Type B pancreatic cell (in vitro differentiated cells): Measurements from ENCODE around the gene CYP2A6. TPM values are rescaled to one million over a fixed set of nuclear protein-coding genes. Genes with fewer than 3 reads are reported as not detected.
A peak's percentile ranks its signal among the peaks of the same experiment; 100 is the strongest.
"Not testable (repeated sequence)": the region's sequence is repeated elsewhere in the genome, so short reads cannot be mapped to it uniquely, and the experiment has no call there.

Experiments
- DNase-seq: peaks from one replicate; pipeline ENCODE4 v3.0.0; 2021; ENCODE audit warnings: mixed read lengths; ENCODE audit not compliant: unreplicated experiment; ENCODE audit errors: extremely low spot score
- H3K27ac Mint-ChIP-seq: 2 replicates; pipeline ENCODE4 v1.8.0; 2021; ENCODE audit warnings: mild to moderate bottlenecking, mixed read lengths
- H3K27me3 Mint-ChIP-seq: 2 replicates; pipeline ENCODE4 v1.8.0; 2021; ENCODE audit warnings: mixed read lengths
- H3K36me3 Mint-ChIP-seq: 2 replicates; pipeline ENCODE4 v1.8.0; 2021; ENCODE audit warnings: mixed read lengths
- H3K4me1 Mint-ChIP-seq: one replicate; pipeline ENCODE4 v1.8.0; 2021; ENCODE audit warnings: mixed read lengths; ENCODE audit not compliant: unreplicated experiment
- H3K4me3 Mint-ChIP-seq: 2 replicates; pipeline ENCODE4 v1.8.0; 2021; ENCODE audit warnings: mild to moderate bottlenecking, mixed read lengths
- H3K9me3 Mint-ChIP-seq: 2 replicates; pipeline ENCODE4 v1.8.0; 2021; ENCODE audit warnings: mixed read lengths
- total RNA-seq: library from RNA; stranded (reverse); gene quantifications from 2 replicates; pipeline ENCODE4 v1.2.1, GENCODE V29; 2021; ENCODE audit warnings: low replicate concordance
- TF ChIP-seq, protein P1 (sequence below): fragments of 200-600 bp; sonication (generic); conservative IDR thresholded peaks from 2 replicates; pipeline ENCODE4 v1.5.0; 2021; ENCODE audit warnings: antibody characterized with exemption, mild to moderate bottlenecking

Gene CYP2A6
- total RNA-seq, 1 donor from 2014 or later: not detected

- DNase-seq: no peak
- H3K27me3 Mint-ChIP-seq: peaks cover 23% of the 10 kb centered on the region
- H3K4me3 Mint-ChIP-seq: no peak overlapping the region
- H3K27ac Mint-ChIP-seq: no peak overlapping the region
- no peaks in the 10 kb centered on the region for H3K36me3 Mint-ChIP-seq
- TF ChIP-seq, protein P1, sequence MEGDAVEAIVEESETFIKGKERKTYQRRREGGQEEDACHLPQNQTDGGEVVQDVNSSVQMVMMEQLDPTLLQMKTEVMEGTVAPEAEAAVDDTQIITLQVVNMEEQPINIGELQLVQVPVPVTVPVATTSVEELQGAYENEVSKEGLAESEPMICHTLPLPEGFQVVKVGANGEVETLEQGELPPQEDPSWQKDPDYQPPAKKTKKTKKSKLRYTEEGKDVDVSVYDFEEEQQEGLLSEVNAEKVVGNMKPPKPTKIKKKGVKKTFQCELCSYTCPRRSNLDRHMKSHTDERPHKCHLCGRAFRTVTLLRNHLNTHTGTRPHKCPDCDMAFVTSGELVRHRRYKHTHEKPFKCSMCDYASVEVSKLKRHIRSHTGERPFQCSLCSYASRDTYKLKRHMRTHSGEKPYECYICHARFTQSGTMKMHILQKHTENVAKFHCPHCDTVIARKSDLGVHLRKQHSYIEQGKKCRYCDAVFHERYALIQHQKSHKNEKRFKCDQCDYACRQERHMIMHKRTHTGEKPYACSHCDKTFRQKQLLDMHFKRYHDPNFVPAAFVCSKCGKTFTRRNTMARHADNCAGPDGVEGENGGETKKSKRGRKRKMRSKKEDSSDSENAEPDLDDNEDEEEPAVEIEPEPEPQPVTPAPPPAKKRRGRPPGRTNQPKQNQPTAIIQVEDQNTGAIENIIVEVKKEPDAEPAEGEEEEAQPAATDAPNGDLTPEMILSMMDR: no peak
- H3K4me1 Mint-ChIP-seq: peaks cover 3% of the 10 kb centered on the region
- no peaks in the 10 kb centered on the region for H3K9me3 Mint-ChIP-seq
Measured at GRCh38 chr19:40836754-40837429, 13.4 kb downstream of the CYP2A6 start.

DNA sequence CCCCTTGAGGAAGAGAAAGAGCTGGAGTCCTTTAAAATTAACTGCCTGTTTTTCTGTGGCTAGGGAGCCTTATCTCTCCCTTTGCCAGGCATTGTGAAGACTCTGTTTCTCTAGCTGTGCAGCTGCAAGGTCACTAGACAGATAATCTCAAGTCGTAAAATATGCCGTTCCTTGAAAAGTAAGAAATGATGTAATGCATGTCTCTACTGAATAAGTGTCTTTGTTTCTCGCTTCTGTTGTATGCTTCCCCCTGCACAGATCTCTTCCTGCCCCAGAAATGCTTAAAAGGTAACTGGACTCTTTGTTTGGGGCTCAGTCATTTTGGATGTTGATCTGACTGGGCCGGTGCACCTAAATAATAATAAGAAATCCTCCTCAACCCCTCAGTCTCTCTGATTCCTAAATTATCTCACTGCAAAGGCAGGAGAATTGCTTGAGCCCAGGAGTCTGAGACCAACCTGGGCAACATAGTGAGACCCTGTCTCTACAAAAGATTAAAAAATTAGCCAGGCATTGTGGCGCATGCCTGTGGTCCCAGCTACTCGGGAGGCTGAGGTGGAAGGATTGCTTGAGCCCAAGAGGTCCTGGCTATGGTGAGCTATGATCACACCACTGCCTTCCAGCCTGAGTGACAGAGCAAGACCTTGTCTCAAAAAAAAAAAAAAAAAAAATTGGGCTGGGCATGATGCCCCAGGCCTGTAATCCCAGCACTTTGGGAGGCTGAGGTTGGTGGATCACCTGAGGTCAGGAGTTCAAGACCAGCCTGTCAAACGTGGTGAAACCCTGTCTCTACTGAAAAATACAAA, 16.3 kb downstream of the CYP2A6 start:
- not testable (repeated sequence) for H3K9me3 Mint-ChIP-seq, H3K4me1 Mint-ChIP-seq, DNase-seq, H3K4me3 Mint-ChIP-seq, H3K36me3 Mint-ChIP-seq, H3K27me3 Mint-ChIP-seq
- peak overlapping the region; percentile 67 for H3K27ac Mint-ChIP-seq

DNA sequence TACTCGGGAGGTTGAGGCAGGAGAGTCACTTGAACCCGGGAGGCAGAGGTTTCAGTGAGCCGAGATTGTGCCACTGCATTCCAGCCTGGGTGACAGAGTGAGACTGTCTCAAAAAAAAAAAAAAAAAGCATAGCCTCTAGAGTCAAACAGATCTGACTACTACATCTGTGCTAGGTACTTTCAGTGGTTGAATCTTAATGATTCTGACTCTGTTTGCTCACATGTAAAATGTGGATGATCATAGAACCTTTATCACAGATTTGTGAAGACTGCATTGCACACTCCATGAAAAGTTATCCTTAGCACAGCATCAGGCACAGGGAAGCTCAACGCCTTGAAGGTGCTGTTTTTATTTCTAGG, 17.8 kb downstream of the CYP2A6 start:
- not testable (repeated sequence) for H3K4me1 Mint-ChIP-seq, H3K9me3 Mint-ChIP-seq, H3K36me3 Mint-ChIP-seq, H3K4me3 Mint-ChIP-seq, DNase-seq, H3K27me3 Mint-ChIP-seq
- peak overlapping the region; percentile 74 for H3K27ac Mint-ChIP-seq

GRCh38 chr19:40831502-40832430, 18.5 kb downstream of the CYP2A6 start:
- Mint-ChIP-seq H3K9me3 (no peaks in the 10 kb centered on the region), H3K4me3 (no peak overlapping the region), H3K27me3 (no peaks in the 10 kb centered on the region), H3K27ac (peak overlapping the region; percentile 74), H3K36me3 (peaks cover 6% of the 10 kb centered on the region), H3K4me1 (peaks cover 5% of the 10 kb centered on the region)
- DNase-seq: no peak
- TF ChIP-seq, protein P1: no peak

GRCh38 chr19:40830741-40831140, 19.5 kb downstream of the CYP2A6 start:
- not testable (repeated sequence) for H3K9me3 Mint-ChIP-seq, DNase-seq, H3K4me1 Mint-ChIP-seq, H3K36me3 Mint-ChIP-seq, H3K27ac Mint-ChIP-seq, H3K27me3 Mint-ChIP-seq, H3K4me3 Mint-ChIP-seq

DNA sequence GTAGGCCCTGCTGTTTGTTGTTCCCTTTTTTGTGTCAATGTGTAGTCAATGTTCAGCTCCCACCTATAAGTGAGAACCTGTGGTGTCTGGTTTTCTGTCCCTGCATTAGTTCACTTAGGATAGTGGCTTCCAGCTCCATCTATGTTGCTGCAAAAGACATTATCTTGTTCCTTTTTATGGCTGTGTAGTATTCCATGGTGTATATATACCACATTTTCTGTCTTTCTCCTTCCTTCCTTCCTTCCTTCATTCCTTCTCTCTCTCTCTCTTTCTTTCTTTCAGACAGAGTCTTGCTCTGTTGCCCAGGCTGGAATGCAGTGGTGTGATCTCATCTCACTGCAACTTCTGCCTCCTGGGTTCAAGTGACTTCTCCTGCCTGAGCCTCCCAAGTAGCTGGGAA, 21.0 kb downstream of the CYP2A6 start:
- no peaks in the 10 kb centered on the region for H3K27me3 Mint-ChIP-seq
- TF ChIP-seq, protein P1: no peak

More for the DNA sequence above, 21.0 kb downstream of the CYP2A6 start:
- H3K36me3 Mint-ChIP-seq: peaks cover 6% of the 10 kb centered on the region
- no peak overlapping the region for H3K4me3 Mint-ChIP-seq
- H3K27ac Mint-ChIP-seq: no peak overlapping the region
- no peak for DNase-seq
- H3K9me3 Mint-ChIP-seq: no peaks in the 10 kb centered on the region
- peaks cover 5% of the 10 kb centered on the region for H3K4me1 Mint-ChIP-seq
